Panc1 (cell line): ENCODE data around the gene AGBL1. TPM values are rescaled to one million over a fixed set of nuclear protein-coding genes. Genes with fewer than 3 reads are reported as not detected.

Source experiments
- ATAC-seq: fragments of 200-7000 bp; cut with Tn5 transposase; 2 replicates; pipeline ENCODE4 v1.9.1; 2020; ENCODE audit warnings: mild to moderate bottlenecking, moderate library complexity
- BruUV-seq: library from RNA; stranded (reverse); fragments of 400-500 nt; replicated peaks from 2 replicates; lab custom pipeline; 2021; lab: Mats Ljungman, UMichigan
- CTCF ChIA-PET: fragments of 300-600 bp; sonication (Branson Sonifier 250); formaldehyde crosslinking; loops from one replicate; lab custom pipeline; 2022; ENCODE audit warnings: antibody characterized with exemption; lab: Charles Lee
- POLR2A ChIA-PET: fragments of 300-600 bp; sonication (Branson Sonifier 250); formaldehyde crosslinking; loops from one replicate; lab custom pipeline; 2022; ENCODE audit warnings: antibody characterized with exemption; lab: Charles Lee
- DNase-seq: peaks from one replicate; pipeline ENCODE4 v3.0.0-alpha.2; 2010; ENCODE audit warnings: low read depth, low spot score
- H3K27ac ChIP-seq: 2 replicates; pipeline ENCODE4 v1.5.1; 2011; ENCODE audit warnings: mild to moderate bottlenecking, low read length, inconsistent platforms
- H3K27me3 ChIP-seq: fragments of 200-500 bp; sonication (Bioruptor generic); 2 replicates; pipeline ENCODE4 v1.6.0; 2014; ENCODE audit warnings: low read length, inconsistent platforms; ENCODE audit not compliant: control insufficient read depth, insufficient read depth
- H3K36me3 ChIP-seq: fragments of 200-500 bp; sonication (Bioruptor generic); 2 replicates; pipeline ENCODE4 v1.5.1; 2014; ENCODE audit warnings: inconsistent platforms, mild to moderate bottlenecking, low read length, moderate library complexity; ENCODE audit not compliant: control insufficient read depth, insufficient read depth
- H3K4me1 ChIP-seq: 2 replicates; pipeline ENCODE4 v1.5.1; 2011; ENCODE audit warnings: inconsistent platforms, mild to moderate bottlenecking, low read length, moderate library complexity; ENCODE audit not compliant: control insufficient read depth, insufficient read depth
- H3K4me3 ChIP-seq, 2 experiments: 2 replicates each; pipeline ENCODE4 v1.5.1; 2011 to 2012; ENCODE audit warnings: low read depth in 2 of 2, low read length in 2 of 2, mild to moderate bottlenecking in 2 of 2, inconsistent platforms in 1 of 2, moderate library complexity in 1 of 2
- H3K9me3 ChIP-seq: fragments of 200-500 bp; sonication (Bioruptor generic); 2 replicates; pipeline ENCODE4 v1.5.1; 2014; ENCODE audit warnings: low read depth, mild to moderate bottlenecking, inconsistent platforms, low read length, moderate library complexity; ENCODE audit not compliant: control insufficient read depth, insufficient read depth
- CTCF ChIP-seq: fragments of 450-650 bp; IDR thresholded peaks from 2 replicates; pipeline ENCODE4 v1.5.1; 2017; ENCODE audit warnings: mild to moderate bottlenecking
- POLR2AphosphoS5 ChIP-seq: IDR thresholded peaks from 2 replicates; pipeline ENCODE4 v1.6.1; 2012; ENCODE audit warnings: mild to moderate bottlenecking, low read depth, low read length, moderate library complexity
- REST ChIP-seq, 2 experiments: IDR thresholded peaks; 2 replicates each; pipeline ENCODE4 v1.6.1; 2011 to 2012; ENCODE audit warnings: low read depth in 2 of 2, control low read depth in 1 of 2, low read length in 1 of 2, mild to moderate bottlenecking in 1 of 2, moderate library complexity in 1 of 2; ENCODE audit not compliant: insufficient read depth in 1 of 2
- SIN3A ChIP-seq: IDR thresholded peaks from 2 replicates; pipeline ENCODE4 v1.6.1; 2012; ENCODE audit warnings: low read depth, mild to moderate bottlenecking, low read length, moderate library complexity, borderline replicate concordance; ENCODE audit not compliant: insufficient read depth
- TCF7L2 ChIP-seq: IDR thresholded peaks from 2 replicates; pipeline ENCODE4 v1.6.1; 2011; ENCODE audit warnings: mild to moderate bottlenecking, low read depth, low read length, inconsistent platforms
- in situ Hi-C: cut with HindIII; loops from 2 replicates; pipeline ENCODE4 v1.10.0; 2016; ENCODE audit warnings: low sequenced_read_pairs, low pct_unique_long_range_greater_than_20kb
- intact Hi-C: fragments of 100-400 bp; cut with micrococcal nuclease; formaldehyde crosslinking; loops from one replicate; pipeline ENCODE4 v1.10.0; 2022; ENCODE audit not compliant: unreplicated experiment
- total RNA-seq: library from RNA; stranded (reverse); gene quantifications from one replicate; pipeline ENCODE4 v1.2.1, GENCODE V29; 2021; ENCODE audit not compliant: unreplicated experiment

Gene AGBL1
- total RNA-seq, 1 experiment from 2014 or later: not detected

GRCh38 chr15:86915811-86916331 is 836.2 kb downstream of the AGBL1 start:
- in situ Hi-C loops (no loop called here), intact Hi-C loops (loop anchor here (10.0 kb wide), 3 partner anchors 291 to 1539 kb away; no protein-coding TSS in a partner anchor)
- peak; percentile 71; the same call in 1 of the 2 replicates for ATAC-seq
- no peak for DNase-seq
- Histone ChIP-seq H3K4me3 (no peak overlapping the region), H3K27ac (no peak overlapping the region), H3K27me3 (peaks cover 9% of the 10 kb centered on the region), H3K9me3 (no peaks in the 10 kb centered on the region), H3K4me1 (no peaks in the 10 kb centered on the region), H3K36me3 (no peaks in the 10 kb centered on the region)
- ChIA-PET POLR2A (interaction anchor here (0.7 kb wide), 1 partner anchor 1357 kb away, joined by 4 read pairs; no protein-coding TSS in a partner anchor), CTCF (no interaction called here)
- no TSS peak for BruUV-seq
- TF ChIP-seq CTCF: peak; percentile 69
- TF ChIP-seq SIN3A: no peak

- no TSS peak for BruUV-seq
- intact Hi-C loops: loop anchor here (10.0 kb wide), 3 partner anchors 292 to 1538 kb away; no protein-coding TSS in a partner anchor
Measured at GRCh38 chr15:86916671-86917360, 837.1 kb downstream of the AGBL1 start.

GRCh38 chr15:86917361-86917671 is 837.6 kb downstream of the AGBL1 start:
- ATAC-seq: no peak
- POLR2A ChIA-PET: no interaction called here
- TF ChIP-seq REST (IDR thresholded peaks at IDR 0.05; ENCODE audit: insufficient read depth in 1 of 2, low read depth in 2 of 2, low read length in 1 of 2) (no peak), TCF7L2 (no peak), POLR2AphosphoS5 (no peak), SIN3A (no peak), CTCF (no peak)
- DNase-seq: no peak
- Histone ChIP-seq H3K4me3 (no peak overlapping the region), H3K27me3 (peaks cover 9% of the 10 kb centered on the region), H3K36me3 (no peaks in the 10 kb centered on the region), H3K27ac (no peak overlapping the region), H3K4me1 (no peaks in the 10 kb centered on the region), H3K9me3 (no peaks in the 10 kb centered on the region)
- CTCF ChIA-PET: no interaction called here
- no TSS peak for BruUV-seq
- intact Hi-C loops (loop anchor here (10.0 kb wide), 3 partner anchors 293 to 1537 kb away; no protein-coding TSS in a partner anchor), in situ Hi-C loops (no loop called here)

More at GRCh38 chr15:86916671-86917360, 837.1 kb downstream of the AGBL1 start:
- no peak for DNase-seq
- ATAC-seq: no peak
- ChIA-PET POLR2A (no interaction called here), CTCF (no interaction called here)
- no peaks in the 10 kb centered on the region for H3K9me3 ChIP-seq
- no peak overlapping the region for H3K27ac ChIP-seq
- in situ Hi-C loops: no loop called here
- H3K27me3 ChIP-seq: peaks cover 9% of the 10 kb centered on the region
- no peak for TF ChIP-seq POLR2AphosphoS5
- no peaks in the 10 kb centered on the region for H3K36me3 ChIP-seq
- H3K4me1 ChIP-seq: no peaks in the 10 kb centered on the region
- no peak overlapping the region for H3K4me3 ChIP-seq
